IMR-90 (cell line): ENCODE results near the gene EXOC6B. TPM values are rescaled to one million over a fixed set of nuclear protein-coding genes. Genes with fewer than 3 reads are reported as not detected.

Experiments used
- ATAC-seq: fragments of 200-7000 bp; cut with Tn5 transposase; 2 replicates; pipeline ENCODE4 v1.9.1; 2020; ENCODE audit warnings: low read depth, mild to moderate bottlenecking, moderate library complexity
- BruUV-seq: library from RNA; stranded (reverse); fragments of 400-500 nt; replicated peaks from 2 replicates; lab custom pipeline; 2021; lab: Mats Ljungman, UMichigan
- CTCF ChIA-PET: fragments of 300-600 bp; formaldehyde crosslinking; extraction: SDS; loops from one replicate; lab custom pipeline; 2021; ENCODE audit warnings: antibody characterized with exemption; lab: Yijun Ruan, JAX
- POLR2A ChIA-PET: fragments of 300-600 bp; sonication (Branson Sonifier 250); formaldehyde crosslinking; loops from one replicate; lab custom pipeline; 2022; ENCODE audit warnings: antibody characterized with exemption; ENCODE audit not compliant: unreplicated experiment; lab: Charles Lee
- DNase-seq: peaks from one replicate; pipeline ENCODE4 v3.0.0; 2013
- H2AFZ ChIP-seq: replicated peaks from 2 replicates; pipeline ENCODE3; 2013; ENCODE audit warnings: low read length, mild to moderate bottlenecking; ENCODE audit not compliant: poor library complexity
- H2AK5ac ChIP-seq: 2 replicates; pipeline ENCODE4 v1.6.1; 2013; ENCODE audit warnings: low read depth, low read length, inconsistent platforms
- H2AK9ac ChIP-seq: replicated peaks from 2 replicates; pipeline ENCODE3; 2013; ENCODE audit warnings: mild to moderate bottlenecking, low read depth, low read length, moderate library complexity; ENCODE audit not compliant: poor library complexity
- H2BK120ac ChIP-seq: 2 replicates; pipeline ENCODE4 v1.6.1; 2013; ENCODE audit warnings: low read depth, low read length, inconsistent platforms
- H2BK15ac ChIP-seq: 3 replicates; pipeline ENCODE4 v1.6.1; 2013; ENCODE audit warnings: low read depth, low read length, inconsistent platforms
- H2BK20ac ChIP-seq: 2 replicates; pipeline ENCODE4 v1.6.1; 2013; ENCODE audit warnings: low read depth, mild to moderate bottlenecking, inconsistent platforms, low read length, moderate library complexity
- H2BK5ac ChIP-seq: 2 replicates; pipeline ENCODE4 v1.6.1; 2013; ENCODE audit warnings: mild to moderate bottlenecking, low read depth, low read length, inconsistent platforms; ENCODE audit not compliant: poor library complexity, severe bottlenecking
- H3K14ac ChIP-seq: replicated peaks from 2 replicates; pipeline ENCODE4 v1.6.1; 2013; ENCODE audit warnings: low read depth, low read length, inconsistent platforms
- H3K18ac ChIP-seq: 2 replicates; pipeline ENCODE4 v1.6.1; 2013; ENCODE audit warnings: low read depth, low read length, control low read depth
- H3K23ac ChIP-seq: 2 replicates; pipeline ENCODE4 v1.6.1; 2013; ENCODE audit warnings: low read depth, low read length, inconsistent platforms
- H3K27ac ChIP-seq: 2 replicates; pipeline ENCODE4 v1.5.1; 2013; ENCODE audit warnings: mild to moderate bottlenecking, control low read depth, low read length; ENCODE audit not compliant: insufficient read depth
- H3K27me3 ChIP-seq: 2 replicates; pipeline ENCODE4 v1.6.1; 2013; ENCODE audit warnings: low read length; ENCODE audit not compliant: control insufficient read depth, insufficient read depth
- H3K36me3 ChIP-seq: 2 replicates; pipeline ENCODE4 v1.6.1; 2013; ENCODE audit warnings: low read length, mixed read lengths; ENCODE audit not compliant: control insufficient read depth, insufficient read depth
- H3K4ac ChIP-seq: 2 replicates; pipeline ENCODE4 v1.6.1; 2013; ENCODE audit warnings: low read depth, low read length, inconsistent platforms
- H3K4me1 ChIP-seq: 2 replicates; pipeline ENCODE4 v1.6.1; 2013; ENCODE audit warnings: low read length, mixed read lengths; ENCODE audit not compliant: control insufficient read depth, insufficient read depth
- H3K4me2 ChIP-seq: 2 replicates; pipeline ENCODE4 v1.6.1; 2013; ENCODE audit warnings: low read depth, mild to moderate bottlenecking, control low read depth, low read length, moderate library complexity
- H3K4me3 ChIP-seq: 2 replicates; pipeline ENCODE4 v1.5.1; 2013; ENCODE audit warnings: low read depth, mild to moderate bottlenecking, control low read depth, low read length, moderate library complexity; ENCODE audit not compliant: insufficient read depth
- H3K56ac ChIP-seq: 2 replicates; pipeline ENCODE4 v1.6.1; 2013; ENCODE audit warnings: low read length, inconsistent platforms; ENCODE audit not compliant: insufficient read depth; ENCODE audit errors: extremely low read depth
- H3K79me1 ChIP-seq, 2 experiments: 2 replicates each; pipeline ENCODE4 v1.6.1; 2013; ENCODE audit warnings: low read length in 2 of 2, inconsistent platforms in 1 of 2, low read depth in 1 of 2
- H3K9ac ChIP-seq: 2 replicates; pipeline ENCODE4 v1.6.1; 2013; ENCODE audit warnings: low read depth, low read length, control low read depth
- H3K9me1 ChIP-seq: 2 replicates; pipeline ENCODE4 v1.6.1; 2013; ENCODE audit warnings: low read length, inconsistent platforms; ENCODE audit not compliant: insufficient read depth
- H3K9me3 ChIP-seq: 2 replicates; pipeline ENCODE4 v1.6.1; 2013; ENCODE audit warnings: low read length; ENCODE audit not compliant: control insufficient read depth, insufficient read depth
- H4K20me1 ChIP-seq: 2 replicates; pipeline ENCODE4 v1.6.1; 2013; ENCODE audit warnings: low read length, inconsistent platforms; ENCODE audit not compliant: insufficient read depth
- H4K5ac ChIP-seq: 2 replicates; pipeline ENCODE4 v1.6.1; 2013; ENCODE audit warnings: mild to moderate bottlenecking, low read depth, low read length, control low read depth
- H4K8ac ChIP-seq, 2 experiments: 2 replicates each; pipeline ENCODE4 v1.6.1; 2013; ENCODE audit warnings: low read depth in 2 of 2, low read length in 2 of 2, control low read depth in 1 of 2, inconsistent platforms in 1 of 2
- H4K91ac ChIP-seq: 2 replicates; pipeline ENCODE4 v1.6.1; 2013; ENCODE audit warnings: low read depth, low read length, inconsistent platforms; ENCODE audit not compliant: insufficient read depth
- BHLHE40 ChIP-seq: fragments of 150-350 bp; IDR thresholded peaks from 2 replicates; pipeline ENCODE4 v1.6.1; 2016; ENCODE audit warnings: mild to moderate bottlenecking, low read depth, low read length
- CEBPB ChIP-seq: IDR thresholded peaks from 2 replicates; pipeline ENCODE4 v1.6.1; 2012; ENCODE audit warnings: low read depth, low read length, improper control_type of control experiment
- FOS ChIP-seq: fragments of 150-350 bp; IDR thresholded peaks from 2 replicates; pipeline ENCODE4 v1.6.1; 2016; ENCODE audit warnings: low read depth, low read length
- MAFK ChIP-seq: IDR thresholded peaks from 2 replicates; pipeline ENCODE4 v1.6.1; 2012; ENCODE audit warnings: low read depth, low read length, improper control_type of control experiment
- MXI1 ChIP-seq: IDR thresholded peaks from 2 replicates; pipeline ENCODE4 v1.6.1; 2012; ENCODE audit warnings: low read depth, mild to moderate bottlenecking, low read length, moderate library complexity, borderline replicate concordance
- NFE2L2 ChIP-seq: fragments of 150-350 bp; IDR thresholded peaks from 2 replicates; pipeline ENCODE4 v1.6.1; 2016; ENCODE audit warnings: low read depth, mild to moderate bottlenecking, low read length
- RAD21 ChIP-seq: IDR thresholded peaks from 2 replicates; pipeline ENCODE4 v1.6.1; 2012; ENCODE audit warnings: low read length, improper control_type of control experiment
- RCOR1 ChIP-seq: IDR thresholded peaks from 2 replicates; pipeline ENCODE4 v1.6.1; 2012; ENCODE audit warnings: mild to moderate bottlenecking, low read length, improper control_type of control experiment; ENCODE audit not compliant: insufficient replicate concordance
- RFX5 ChIP-seq: IDR thresholded peaks from 2 replicates; pipeline ENCODE4 v1.8.0; 2012; ENCODE audit warnings: low read depth, mild to moderate bottlenecking, low read length, moderate library complexity
- SMC3 ChIP-seq: fragments of 150-350 bp; IDR thresholded peaks from 2 replicates; pipeline ENCODE4 v1.6.1; 2016; ENCODE audit warnings: low read depth, mild to moderate bottlenecking, antibody characterized with exemption, low read length, moderate library complexity
- WGBS, 2 experiments: methylation state at CpG; one replicate each; pipeline versions ENCODE4 v1.1.5 to v1.1.7; 2013; ENCODE audit warnings: missing lambda C conversion rate in 2 of 2; ENCODE audit not compliant: insufficient read length in 1 of 2; ENCODE audit errors: extremely low coverage in 2 of 2; 5-methylcytosine and 5-hydroxymethylcytosine counted together
- dilution Hi-C: fragments of 300-500 bp; cut with HindIII; formaldehyde crosslinking; loops from one replicate; pipeline ENCODE4 v1.14.3; 2018; ENCODE audit warnings: low sequenced_read_pairs; ENCODE audit not compliant: unreplicated experiment
- in situ Hi-C: fragments of 300-500 bp; cut with MboI; formaldehyde crosslinking; loops from 3 replicates; pipeline ENCODE4 v1.14.3; 2019; ENCODE audit warnings: low sequenced_read_pairs, inconsistent platforms, mixed read lengths
- intact Hi-C: fragments of 100-400 bp; cut with micrococcal nuclease; formaldehyde crosslinking; loops from 2 replicates; pipeline ENCODE4 v1.10.0; 2022
- polyA plus RNA-seq, 3 experiments: library from polyadenylated mRNA; depleted of rRNA; stranded (reverse); fragments of >200 nt; gene quantifications; 2 replicates each; pipeline ENCODE4 v1.2.3, GENCODE V29; 2012; ENCODE audit warnings: low replicate concordance in 1 of 3
- total RNA-seq: library from RNA; depleted of rRNA; stranded (reverse); fragments of >200 nt; gene quantifications from 2 replicates; pipeline ENCODE4 v1.2.3, GENCODE V29; 2012
- TF ChIP-seq, protein P1 (sequence below): conservative IDR thresholded peaks from 2 replicates; pipeline ENCODE4 v1.5.1; 2012; ENCODE audit warnings: mild to moderate bottlenecking, low read depth, low read length, improper control_type of control experiment
- TF ChIP-seq, protein P2 (sequence below): fragments of 150-350 bp; IDR thresholded peaks from 2 replicates; pipeline ENCODE4 v1.6.1; 2016; ENCODE audit warnings: low read depth, mild to moderate bottlenecking, low read length, moderate library complexity, borderline replicate concordance
- TF ChIP-seq, protein P3 (sequence below): fragments of 150-350 bp; IDR thresholded peaks from 2 replicates; pipeline ENCODE4 v1.6.1; 2017; ENCODE audit warnings: mild to moderate bottlenecking, antibody characterized with exemption, low read length, low read depth

The EXOC6B gene
- total and polyA plus RNA-seq, 2 of the 4 experiments (the other 2 are of a cell fraction), result 10.2 to 29.4 TPM

DNA sequence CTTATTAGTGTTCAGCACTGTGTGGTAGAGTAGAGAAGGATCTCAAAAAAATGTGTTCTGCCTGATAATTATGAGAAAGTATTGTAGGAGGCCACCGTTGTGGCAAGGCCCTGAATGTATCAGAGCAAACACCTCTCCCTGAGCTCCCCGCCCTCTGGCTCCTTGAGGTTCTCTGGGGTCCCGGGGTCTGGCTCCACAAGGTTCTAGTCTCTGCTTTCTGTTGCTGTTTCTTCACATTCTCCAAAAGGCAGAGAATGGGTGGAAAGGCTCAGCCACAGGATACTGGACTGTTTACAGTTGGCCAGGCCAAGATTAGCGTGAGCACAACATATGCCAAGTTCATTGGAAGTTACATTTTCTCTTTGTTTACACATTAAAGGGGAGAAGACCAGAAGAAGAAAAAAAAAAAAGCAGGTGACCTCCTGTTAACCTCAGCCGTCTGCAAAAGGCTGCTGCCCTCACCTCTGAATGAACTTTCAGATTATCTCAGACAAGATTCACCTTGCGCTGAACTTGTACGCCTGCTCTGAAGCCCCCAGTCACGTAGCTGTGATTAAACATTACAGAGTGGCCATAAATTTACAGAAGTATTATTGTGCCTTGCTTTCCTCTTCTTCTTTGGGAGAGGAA lies 621.6 kb downstream of the EXOC6B start:
- Histone ChIP-seq H2BK20ac (no peak overlapping the region), H3K56ac (no peak overlapping the region), H3K9me1 (no peaks in the 10 kb centered on the region), H4K20me1 (no peaks in the 10 kb centered on the region), H3K79me1 (no peaks in the 10 kb centered on the region), H2BK120ac (no peak overlapping the region; the same call in 1 of the 2 replicates), H3K4me2 (peak overlapping the region; percentile 55), H3K27ac (peak overlapping the region; percentile 81; the same call in 1 of the 2 replicates), H4K5ac (no peak overlapping the region; the same call in 1 of the 2 replicates), H2AFZ (no peak overlapping the region), H3K27me3 (no peaks in the 10 kb centered on the region), H2AK9ac (no peak overlapping the region), H2AK5ac (no peak overlapping the region), H3K9ac (no peak overlapping the region), H4K91ac (peak overlapping the region; percentile 24; the same call in 1 of the 2 replicates), H3K36me3 (no peaks in the 10 kb centered on the region), H3K4ac (no peak overlapping the region), H2BK15ac (no peak overlapping the region), H3K9me3 (no peaks in the 10 kb centered on the region), H3K23ac (0 out of 2 replicates have a peak overlapping the region, but pooled peaks have one; percentile 22), H3K14ac (no peak overlapping the region), H2BK5ac (no peak overlapping the region), H3K18ac (peak overlapping the region; percentile 5; the same call in 1 of the 2 replicates), H3K4me3 (no peak overlapping the region), H3K4me1 (peaks cover 13% of the 10 kb centered on the region), H4K8ac (no peak overlapping the region)
- intact Hi-C loops, result loop anchor here (5.0 kb wide), 1 partner anchor 73 kb away; no protein-coding TSS in a partner anchor
- CTCF ChIA-PET, result interaction anchor here (1.3 kb wide), 1 partner anchor 111 kb away, joined by 3 read pairs; no protein-coding TSS in a partner anchor
- ATAC-seq (peak; percentile 76), DNase-seq (peak; percentile 53)
- in situ Hi-C loops, result no loop called here
- dilution Hi-C loops, result no loop called here
- no TSS peak for BruUV-seq
- WGBS, 2 experiments, result no CpG with 5 or more reads among the region's 8 CpGs
- POLR2A ChIA-PET, result no interaction called here
- TF ChIP-seq RFX5 (no peak), BHLHE40 (no peak), FOS (no peak), NFE2L2 (no peak), RAD21 (no peak), CEBPB (no peak), MAFK (no peak), SMC3 (no peak), RCOR1 (no peak), MXI1 (no peak)
- TF ChIP-seq, protein P1, sequence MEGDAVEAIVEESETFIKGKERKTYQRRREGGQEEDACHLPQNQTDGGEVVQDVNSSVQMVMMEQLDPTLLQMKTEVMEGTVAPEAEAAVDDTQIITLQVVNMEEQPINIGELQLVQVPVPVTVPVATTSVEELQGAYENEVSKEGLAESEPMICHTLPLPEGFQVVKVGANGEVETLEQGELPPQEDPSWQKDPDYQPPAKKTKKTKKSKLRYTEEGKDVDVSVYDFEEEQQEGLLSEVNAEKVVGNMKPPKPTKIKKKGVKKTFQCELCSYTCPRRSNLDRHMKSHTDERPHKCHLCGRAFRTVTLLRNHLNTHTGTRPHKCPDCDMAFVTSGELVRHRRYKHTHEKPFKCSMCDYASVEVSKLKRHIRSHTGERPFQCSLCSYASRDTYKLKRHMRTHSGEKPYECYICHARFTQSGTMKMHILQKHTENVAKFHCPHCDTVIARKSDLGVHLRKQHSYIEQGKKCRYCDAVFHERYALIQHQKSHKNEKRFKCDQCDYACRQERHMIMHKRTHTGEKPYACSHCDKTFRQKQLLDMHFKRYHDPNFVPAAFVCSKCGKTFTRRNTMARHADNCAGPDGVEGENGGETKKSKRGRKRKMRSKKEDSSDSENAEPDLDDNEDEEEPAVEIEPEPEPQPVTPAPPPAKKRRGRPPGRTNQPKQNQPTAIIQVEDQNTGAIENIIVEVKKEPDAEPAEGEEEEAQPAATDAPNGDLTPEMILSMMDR, result no peak
- TF ChIP-seq, protein P2, sequence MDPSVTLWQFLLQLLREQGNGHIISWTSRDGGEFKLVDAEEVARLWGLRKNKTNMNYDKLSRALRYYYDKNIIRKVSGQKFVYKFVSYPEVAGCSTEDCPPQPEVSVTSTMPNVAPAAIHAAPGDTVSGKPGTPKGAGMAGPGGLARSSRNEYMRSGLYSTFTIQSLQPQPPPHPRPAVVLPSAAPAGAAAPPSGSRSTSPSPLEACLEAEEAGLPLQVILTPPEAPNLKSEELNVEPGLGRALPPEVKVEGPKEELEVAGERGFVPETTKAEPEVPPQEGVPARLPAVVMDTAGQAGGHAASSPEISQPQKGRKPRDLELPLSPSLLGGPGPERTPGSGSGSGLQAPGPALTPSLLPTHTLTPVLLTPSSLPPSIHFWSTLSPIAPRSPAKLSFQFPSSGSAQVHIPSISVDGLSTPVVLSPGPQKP, result no peak
- TF ChIP-seq, protein P3, sequence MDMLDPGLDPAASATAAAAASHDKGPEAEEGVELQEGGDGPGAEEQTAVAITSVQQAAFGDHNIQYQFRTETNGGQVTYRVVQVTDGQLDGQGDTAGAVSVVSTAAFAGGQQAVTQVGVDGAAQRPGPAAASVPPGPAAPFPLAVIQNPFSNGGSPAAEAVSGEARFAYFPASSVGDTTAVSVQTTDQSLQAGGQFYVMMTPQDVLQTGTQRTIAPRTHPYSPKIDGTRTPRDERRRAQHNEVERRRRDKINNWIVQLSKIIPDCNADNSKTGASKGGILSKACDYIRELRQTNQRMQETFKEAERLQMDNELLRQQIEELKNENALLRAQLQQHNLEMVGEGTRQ, result no peak
